HepG2 (cell line): ENCODE measurements around the gene UBE2D4. TPM values are rescaled to one million over a fixed set of nuclear protein-coding genes. Genes with fewer than 3 reads are reported as not detected.

ENCODE experiments used
- FIP1L1 ChIP-seq: fragments of 200-400 bp; formaldehyde crosslinking; IDR thresholded peaks from 2 replicates; pipeline ENCODE4 v1.6.1; 2018; ENCODE audit warnings: low read depth, mild to moderate bottlenecking, low read length, moderate library complexity, borderline replicate concordance; ENCODE audit not compliant: insufficient read depth
- HNF4A ChIP-seq: sonication (generic); formaldehyde crosslinking; IDR thresholded peaks from 2 replicates; pipeline ENCODE4 v1.4.0; 2020; ENCODE audit warnings: missing genetic modification reagents
- KIAA2018 ChIP-seq: sonication (generic); formaldehyde crosslinking; IDR thresholded peaks from 2 replicates; pipeline ENCODE4 v1.5.0; 2020; ENCODE audit warnings: mild to moderate bottlenecking, missing genetic modification reagents, borderline replicate concordance
- MZF1 ChIP-seq: sonication (generic); formaldehyde crosslinking; IDR thresholded peaks from 2 replicates; pipeline ENCODE4 v1.8.1; 2023; ENCODE audit warnings: mild to moderate bottlenecking, missing genetic modification reagents, borderline replicate concordance
- TSC22D2 ChIP-seq: sonication (generic); formaldehyde crosslinking; IDR thresholded peaks from 2 replicates; pipeline ENCODE4 v1.5.1; 2020; ENCODE audit warnings: missing genetic modification reagents, mild to moderate bottlenecking, borderline replicate concordance
- ZIK1 ChIP-seq: sonication (generic); formaldehyde crosslinking; IDR thresholded peaks from 2 replicates; pipeline ENCODE4 v1.5.0; 2020; ENCODE audit warnings: mild to moderate bottlenecking, low read depth, missing genetic modification reagents, borderline replicate concordance
- ZNF383 ChIP-seq: sonication (generic); formaldehyde crosslinking; IDR thresholded peaks from 2 replicates; pipeline ENCODE4 v1.4.0; 2020; ENCODE audit warnings: missing genetic modification reagents, mild to moderate bottlenecking, borderline replicate concordance
- ZNF451 ChIP-seq: sonication (generic); formaldehyde crosslinking; IDR thresholded peaks from 2 replicates; pipeline ENCODE4 v1.5.0; 2020; ENCODE audit warnings: mild to moderate bottlenecking, missing genetic modification reagents
- ZNF609 ChIP-seq: sonication (generic); formaldehyde crosslinking; IDR thresholded peaks from 2 replicates; pipeline ENCODE4 v1.4.0; 2020; ENCODE audit warnings: mild to moderate bottlenecking, missing genetic modification reagents, borderline replicate concordance
- polyA plus RNA-seq, 8 experiments: library from polyadenylated mRNA; depleted of rRNA in 3 of 8; stranded (reverse) in 7 of 8; unstranded in 1 of 8; fragments of >200 nt; fragmentation: Illumina TruSeq in 4 of 8; extraction: Trizol in 4 of 8; gene quantifications; 2 replicates each; pipeline versions ENCODE4 v1.2.1 to v1.2.3, GENCODE V29; 2011 to 2016; ENCODE audit warnings: low read depth in 4 of 8, missing spikeins in 1 of 8, mixed read lengths in 1 of 8; ENCODE audit not compliant: insufficient read depth in 1 of 8
- total RNA-seq, 5 experiments: library from RNA; depleted of rRNA; stranded (reverse); fragments of >200 nt; fragmentation: Illumina TruSeq; extraction: Trizol; gene quantifications; 2 replicates each; pipeline ENCODE4 v1.2.3, GENCODE V29; 2016; ENCODE audit warnings: low read depth in 1 of 5
- TF ChIP-seq, protein P1 (sequence below): sonication (generic); formaldehyde crosslinking; IDR thresholded peaks from 2 replicates; pipeline ENCODE4 v1.5.1; 2020; ENCODE audit warnings: mild to moderate bottlenecking, missing genetic modification reagents

The UBE2D4 gene
- total and polyA plus RNA-seq, 2 of the 13 experiments (the other 11 are each of a cell fraction or from before 2014, with no cell fraction given), result 9.9 to 16.0 TPM

- TF ChIP-seq KIAA2018, result no peak
- no peak for TF ChIP-seq ZNF609 (CRISPR knock-in tag)
- TF ChIP-seq, protein P1, sequence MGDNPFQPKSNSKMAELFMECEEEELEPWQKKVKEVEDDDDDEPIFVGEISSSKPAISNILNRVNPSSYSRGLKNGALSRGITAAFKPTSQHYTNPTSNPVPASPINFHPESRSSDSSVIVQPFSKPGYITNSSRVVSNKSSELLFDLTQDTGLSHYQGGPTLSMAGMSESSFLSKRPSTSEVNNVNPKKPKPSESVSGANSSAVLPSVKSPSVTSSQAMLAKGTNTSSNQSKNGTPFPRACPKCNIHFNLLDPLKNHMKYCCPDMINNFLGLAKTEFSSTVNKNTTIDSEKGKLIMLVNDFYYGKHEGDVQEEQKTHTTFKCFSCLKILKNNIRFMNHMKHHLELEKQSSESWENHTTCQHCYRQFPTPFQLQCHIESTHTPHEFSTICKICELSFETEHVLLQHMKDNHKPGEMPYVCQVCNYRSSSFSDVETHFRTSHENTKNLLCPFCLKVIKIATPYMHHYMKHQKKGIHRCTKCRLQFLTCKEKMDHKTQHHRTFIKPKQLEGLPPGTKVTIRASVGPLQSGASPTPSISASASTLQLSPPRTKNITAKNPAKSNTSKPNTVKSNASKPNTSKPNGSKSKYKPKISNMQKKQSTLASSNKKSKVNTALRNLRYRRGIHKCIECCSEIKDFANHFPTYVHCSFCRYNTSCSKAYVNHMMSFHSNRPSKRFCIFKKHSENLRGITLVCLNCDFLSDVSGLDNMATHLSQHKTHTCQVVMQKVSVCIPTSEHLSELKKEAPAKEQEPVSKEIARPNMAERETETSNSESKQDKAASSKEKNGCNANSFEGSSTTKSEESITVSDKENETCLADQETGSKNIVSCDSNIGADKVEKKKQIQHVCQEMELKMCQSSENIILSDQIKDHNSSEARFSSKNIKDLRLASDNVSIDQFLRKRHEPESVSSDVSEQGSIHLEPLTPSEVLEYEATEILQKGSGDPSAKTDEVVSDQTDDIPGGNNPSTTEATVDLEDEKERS (CRISPR knock-in tag), result no peak
- no peak for TF ChIP-seq ZIK1 (CRISPR knock-in tag)
- TF ChIP-seq MZF1, result no peak
- TF ChIP-seq HNF4A (CRISPR knock-in tag), result no peak
- no peak for TF ChIP-seq ZNF383 (CRISPR knock-in tag)
- no peak for TF ChIP-seq FIP1L1
- no peak for TF ChIP-seq TSC22D2 (CRISPR knock-in tag)
- TF ChIP-seq ZNF451 (CRISPR knock-in tag), result no peak
These were observed 19.8 kb upstream of the UBE2D4 start, which contains the start of gene URGCP (continued) for GRCh38 chr7:43906331-43907010.
